Adrenal gland (tissue), 12 donors: ENCODE data around the gene LSMEM2. TPM values are rescaled to one million over a fixed set of nuclear protein-coding genes. Genes with fewer than 3 reads are reported as not detected.

Experiments
- DNase-seq, 7 donors: peaks; one replicate each; pipeline ENCODE4 v3.0.0-alpha.2; 2019 to 2020
- H3K27ac ChIP-seq, 5 donors: fragments of 200-600 bp; sonication (generic) in 4 of 5; 1 replicate in 3 of 5; 2 replicates in 2 of 5; pipeline versions ENCODE4 v1.5.1 to v1.8.0; 2016 to 2020; ENCODE audit warnings: mild to moderate bottlenecking in 1 of 5
- H3K27me3 ChIP-seq: fragments of 200-600 bp; 2 replicates; pipeline ENCODE4 v1.8.0; 2021
- H3K36me3 ChIP-seq, 2 donors: fragments of 200-600 bp; replicated peaks in 1 of 2; 1 replicate in 1 of 2; 2 replicates in 1 of 2; pipeline versions ENCODE4 v1.5.1 to v1.8.0; 2018 to 2022
- H3K4me1 ChIP-seq, 2 donors: fragments of 200-600 bp; replicated peaks in 1 of 2; 1 replicate in 1 of 2; 2 replicates in 1 of 2; pipeline versions ENCODE4 v1.5.1 to v1.8.0; 2018 to 2021
- H3K4me3 ChIP-seq, 4 donors: fragments of 200-600 bp; sonication (generic) in 3 of 4; one replicate each; pipeline ENCODE4 v1.5.1; 2016 to 2018
- H3K9me3 ChIP-seq, 3 donors: fragments of 200-600 bp; sonication (generic) in 1 of 3; replicated peaks in 1 of 3; 1 replicate in 2 of 3; 2 replicates in 1 of 3; pipeline versions ENCODE4 v1.5.1 to v1.8.0; 2016 to 2021
- POLR2A ChIP-seq, 2 donors: fragments of 450-650 bp; IDR thresholded peaks; one replicate each; pipeline ENCODE4 v1.6.1; 2017; ENCODE audit warnings: antibody characterized with exemption in 2 of 2, mild to moderate bottlenecking in 2 of 2, moderate library complexity in 1 of 2
- WGBS, 4 donors: extraction: QIAGEN DNeasy Blood & Tissue Kit in 2 of 4; methylation state at CpG; one replicate each; pipeline versions ENCODE4 v1.1.5 to v1.1.7; 2013 to 2017; 5-methylcytosine and 5-hydroxymethylcytosine counted together
- intact Hi-C, 2 donors: fragments of 100-400 bp; cut with DNase I; formaldehyde crosslinking; loops; one replicate each; pipeline versions ENCODE4 v1.14.1 to v1.15.0; 2022 to 2023
- polyA plus RNA-seq, 3 donors: library from polyadenylated mRNA; stranded (reverse); fragments of 200-250 nt in 2 of 3; fragments of 350-450 nt in 1 of 3; fragmentation: Illumina TruSeq in 1 of 3; extraction: RNeasy Lipid Tissue Mini Kit (QIAGEN cat#74804) in 1 of 3; gene quantifications; one replicate each; pipeline ENCODE4 v1.2.3, GENCODE V29; 2013 to 2014
- total RNA-seq, 9 donors: library from RNA; depleted of rRNA in 4 of 9; stranded (reverse); fragments of >200 nt in 4 of 9; fragments of 120-200 nt in 1 of 9; fragmentation: NEBNext Ultra II Directional in 1 of 9; extraction: Animal tissue kit (Norgen Biotek cat#: 25700) in 1 of 9; gene quantifications; one replicate each; pipeline versions ENCODE4 v1.1.0 to v1.2.4, GENCODE V29; 2013 to 2023
- TF ChIP-seq, protein P1 (sequence below), 6 experiments: fragments of 450-650 bp in 4 of 6; fragments of 200-600 bp in 2 of 6; sonication (generic) in 1 of 6; IDR thresholded peaks; 1 replicate in 5 of 6; 2 replicates in 1 of 6; pipeline versions ENCODE4 v1.5.1 to v1.8.0; 2016 to 2021; ENCODE audit warnings: antibody characterized with exemption in 6 of 6, mild to moderate bottlenecking in 2 of 6, moderate library complexity in 1 of 6
- donor health status: healthy with polysubstance abuse.
- donor health status: Bipolar disorder and iron deficiency.
- donor health status: DM: yes; HTN: yes; CAD: no.
- donor health status: DM: no; HTN: no; CAD: no.
- donor health status: DM: no; HTN: no; CAD: no.
- donor health status: DM: yes; HTN: yes; CAD: no.

Gene LSMEM2
- total and polyA plus RNA-seq, 12 donors = 0.09 to 0.76 (median 0.47) TPM; not detected in 5

DNA sequence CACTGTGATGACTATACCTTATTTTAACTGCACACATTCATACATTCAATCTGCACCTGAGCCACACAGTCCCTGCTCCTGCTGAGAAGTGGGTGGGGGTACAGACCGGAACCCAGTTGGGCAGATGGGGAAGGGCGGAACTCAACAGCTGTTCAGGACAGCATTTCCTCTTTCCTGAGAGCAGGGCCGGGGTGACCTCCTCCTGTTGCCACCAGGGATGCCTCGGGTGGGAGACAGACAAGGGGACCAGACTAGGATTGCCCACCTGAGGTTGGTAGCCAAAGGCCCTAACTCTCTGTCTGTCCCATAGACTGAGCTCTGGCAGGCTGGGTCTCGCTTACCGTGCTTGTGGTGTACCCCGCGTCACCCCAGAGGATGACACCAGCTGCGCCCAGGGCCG, 39.7 kb downstream of the LSMEM2 start:
- TF ChIP-seq, protein P1, sequence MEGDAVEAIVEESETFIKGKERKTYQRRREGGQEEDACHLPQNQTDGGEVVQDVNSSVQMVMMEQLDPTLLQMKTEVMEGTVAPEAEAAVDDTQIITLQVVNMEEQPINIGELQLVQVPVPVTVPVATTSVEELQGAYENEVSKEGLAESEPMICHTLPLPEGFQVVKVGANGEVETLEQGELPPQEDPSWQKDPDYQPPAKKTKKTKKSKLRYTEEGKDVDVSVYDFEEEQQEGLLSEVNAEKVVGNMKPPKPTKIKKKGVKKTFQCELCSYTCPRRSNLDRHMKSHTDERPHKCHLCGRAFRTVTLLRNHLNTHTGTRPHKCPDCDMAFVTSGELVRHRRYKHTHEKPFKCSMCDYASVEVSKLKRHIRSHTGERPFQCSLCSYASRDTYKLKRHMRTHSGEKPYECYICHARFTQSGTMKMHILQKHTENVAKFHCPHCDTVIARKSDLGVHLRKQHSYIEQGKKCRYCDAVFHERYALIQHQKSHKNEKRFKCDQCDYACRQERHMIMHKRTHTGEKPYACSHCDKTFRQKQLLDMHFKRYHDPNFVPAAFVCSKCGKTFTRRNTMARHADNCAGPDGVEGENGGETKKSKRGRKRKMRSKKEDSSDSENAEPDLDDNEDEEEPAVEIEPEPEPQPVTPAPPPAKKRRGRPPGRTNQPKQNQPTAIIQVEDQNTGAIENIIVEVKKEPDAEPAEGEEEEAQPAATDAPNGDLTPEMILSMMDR (IDR thresholded peaks at IDR 0.05) = no peak
- no peak for TF ChIP-seq POLR2A (IDR thresholded peaks at IDR 0.05)
- Histone ChIP-seq H3K27ac (peak overlapping the region in 1 of 5 donors; percentile 25), H3K27me3 (no peaks in the 10 kb centered on the region), H3K4me1 (peaks cover 45 to 63% of the 10 kb centered on the region in 2 donors), H3K9me3 (no peaks in the 10 kb centered on the region), H3K36me3 (peaks cover 0 to 31% of the 10 kb centered on the region in 2 donors), H3K4me3 (peak overlapping the region in 1 of 4 donors; percentile 9)
- intact Hi-C loops = no loop called here
- DNase-seq = no peak
- WGBS, 4 donors = 51 to 78% (median 74%) methylated on average over 4 to 10 of the region's 10 CpGs

DNA sequence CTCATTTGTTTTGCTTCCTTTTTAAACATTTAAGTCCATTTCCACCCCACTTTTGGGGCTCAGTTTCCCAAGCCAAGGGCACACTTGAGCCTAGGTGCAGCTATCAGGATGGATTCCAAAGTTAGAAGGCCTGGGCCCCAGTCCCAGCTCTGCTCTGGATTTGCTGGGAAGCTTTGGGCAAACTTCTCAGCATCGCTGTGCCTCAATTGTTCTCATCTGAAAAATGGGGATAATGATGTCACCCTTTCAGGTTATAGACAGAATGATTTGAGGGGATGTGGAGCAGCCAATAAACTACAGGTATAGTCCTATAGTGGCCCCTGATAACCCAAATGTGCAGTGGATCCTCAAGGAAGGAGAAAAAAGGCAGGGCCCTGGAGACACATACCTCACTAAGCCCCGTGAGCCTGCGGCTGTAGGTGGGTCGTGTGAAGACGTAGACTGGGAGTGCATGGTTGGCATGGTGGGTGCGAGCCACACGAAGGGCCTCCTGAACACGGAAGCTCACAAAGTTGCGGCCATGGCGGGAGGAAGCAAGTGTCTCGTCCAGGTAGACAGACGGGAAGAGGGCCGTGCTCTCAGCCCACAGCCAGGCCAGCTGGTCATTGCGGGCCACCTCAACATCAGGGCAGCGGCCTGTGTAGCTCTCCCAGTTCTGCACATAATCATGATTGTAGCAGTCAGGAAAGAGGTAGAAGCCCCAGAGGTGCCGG, 40.5 kb downstream of the LSMEM2 start:
- H3K27me3 ChIP-seq = no peaks in the 10 kb centered on the region
- H3K27ac ChIP-seq = peak overlapping the region in 1 of 5 donors; percentile 25
- H3K4me1 ChIP-seq = peaks cover 45 to 70% of the 10 kb centered on the region in 2 donors
- H3K36me3 ChIP-seq = peaks cover 0 to 31% of the 10 kb centered on the region in 2 donors
- TF ChIP-seq, protein P1 (IDR thresholded peaks at IDR 0.05) = no peak
- TF ChIP-seq POLR2A (IDR thresholded peaks at IDR 0.05) = no peak
- intact Hi-C loops = no loop called here
- no peaks in the 10 kb centered on the region for H3K9me3 ChIP-seq
- WGBS, 4 donors = 79 to 93% (median 85%) methylated on average over 14 to 16 of the region's 16 CpGs
- no peak for DNase-seq
- peak overlapping the region in 1 of 4 donors; percentile 9 for H3K4me3 ChIP-seq

DNA sequence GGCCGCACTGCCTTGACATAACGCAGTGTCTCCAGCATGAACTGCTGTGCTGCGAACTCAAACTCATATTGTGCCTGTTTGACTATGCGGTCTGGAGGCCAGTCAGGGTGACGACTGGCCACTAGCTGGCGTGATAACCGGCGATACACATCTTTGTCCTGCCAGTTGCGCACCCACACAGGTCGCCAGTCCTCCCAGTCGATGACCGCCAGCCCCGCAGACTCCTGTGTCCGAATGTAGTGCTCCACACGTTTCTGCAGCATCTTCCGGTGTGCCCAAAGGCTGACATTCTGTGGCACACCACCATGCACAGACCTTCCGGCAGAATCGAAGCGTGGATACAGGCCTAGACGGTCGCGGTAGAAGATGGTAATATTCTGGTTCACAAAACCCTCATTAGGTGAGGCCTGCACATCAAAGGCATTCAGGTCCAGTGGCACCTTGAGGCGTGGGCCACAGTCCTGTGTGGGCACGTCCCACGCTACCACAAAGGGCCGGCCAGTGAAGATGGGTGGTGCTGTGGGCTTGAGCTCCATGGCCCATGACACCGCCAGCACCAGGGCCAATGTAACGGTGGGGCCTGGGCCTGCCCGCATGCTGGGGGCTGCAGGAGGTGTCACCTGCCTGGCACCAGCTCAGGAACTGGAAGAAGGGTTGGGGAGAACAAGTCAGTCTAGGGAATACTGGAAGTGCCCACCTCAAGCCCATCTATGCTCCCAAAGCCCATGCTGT, 41.2 kb downstream of the LSMEM2 start:
- Histone ChIP-seq H3K27ac (peak overlapping the region in 3 of 5 donors; percentile 94 to 98 (median 95)), H3K27me3 (no peaks in the 10 kb centered on the region), H3K9me3 (no peaks in the 10 kb centered on the region), H3K4me1 (peaks cover 45 to 75% of the 10 kb centered on the region in 2 donors), H3K36me3 (peaks cover 0 to 31% of the 10 kb centered on the region in 2 donors), H3K4me3 (peak overlapping the region in 2 of 4 donors; percentile 71 to 96)
- TF ChIP-seq, protein P1 (IDR thresholded peaks at IDR 0.05) = no peak
- no peak for TF ChIP-seq POLR2A (IDR thresholded peaks at IDR 0.05)
- intact Hi-C loops = loop anchor here in 1 of 2 donors (5.0 kb wide), 1 partner anchor 48 kb away; no protein-coding TSS in a partner anchor
- 75 to 87% (median 78%) methylated on average over 16 to 29 of the region's 29 CpGs for WGBS, 4 donors
- no peak for DNase-seq

DNA sequence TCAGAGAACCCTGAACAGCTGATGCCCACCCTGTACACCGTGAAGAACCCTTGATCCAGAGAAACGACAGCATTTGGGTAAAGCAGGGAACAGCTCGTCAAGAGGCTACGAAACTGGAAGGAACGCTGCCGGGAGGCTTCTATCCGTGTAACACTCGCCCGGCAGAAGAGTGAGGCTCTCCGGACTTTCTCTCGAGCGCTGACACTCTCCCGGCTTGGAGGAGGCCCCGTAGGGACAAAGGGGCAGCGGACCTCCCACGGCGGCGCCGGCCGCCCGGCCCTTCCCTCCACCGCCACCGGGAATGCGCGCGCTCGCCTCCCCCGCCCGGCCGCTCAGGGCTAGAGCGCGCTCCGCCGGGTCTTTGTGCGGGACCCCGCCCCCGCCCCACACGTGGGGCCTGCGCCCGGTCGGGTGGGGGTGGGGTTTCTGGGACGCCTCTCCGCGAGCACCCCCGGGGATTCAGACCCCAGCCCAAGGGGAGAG, 42.0 kb downstream of the LSMEM2 start:
- intact Hi-C loops = loop anchor here in 1 of 2 donors (5.0 kb wide), 1 partner anchor 49 kb away; no protein-coding TSS in a partner anchor
- TF ChIP-seq, protein P1 (IDR thresholded peaks at IDR 0.05) = no peak
- TF ChIP-seq POLR2A (IDR thresholded peaks at IDR 0.05) = no peak
- Histone ChIP-seq H3K4me3 (peak overlapping the region; percentile 25 to 96 (median 62)), H3K27me3 (no peaks in the 10 kb centered on the region), H3K9me3 (no peaks in the 10 kb centered on the region), H3K27ac (peak overlapping the region; percentile 83 to 98 (median 94)), H3K4me1 (peaks cover 45 to 75% of the 10 kb centered on the region in 2 donors), H3K36me3 (peaks cover 0 to 37% of the 10 kb centered on the region in 2 donors)
- WGBS, 4 donors = 0% methylated on average over 11 to 45 of the region's 45 CpGs
- peak in 5 of 7 donors; percentile 64 to 84 (median 80) for DNase-seq
